DND-41 (cell line): ENCODE results near the gene PNMA6F.

Source experiments
- ATAC-seq: fragments of 200-7000 bp; cut with Tn5 transposase; 3 replicates; pipeline ENCODE4 v1.9.1; 2021; ENCODE audit warnings: low read depth; ENCODE audit not compliant: insufficient read depth
- DNase-seq: peaks from one replicate; pipeline ENCODE4 v3.0.0-alpha.2; 2020
- H2AFZ ChIP-seq: 2 replicates; pipeline ENCODE4 v1.6.0; 2012; ENCODE audit warnings: low read depth, low read length
- H3K27ac ChIP-seq: 2 replicates; pipeline ENCODE4 v1.5.1; 2012; ENCODE audit warnings: low read length, inconsistent platforms
- H3K27me3 ChIP-seq: fragments of 200-600 bp; sonication (generic); 2 replicates; pipeline ENCODE4 v1.6.0; 2012; ENCODE audit warnings: low read length, mild to moderate bottlenecking, inconsistent platforms; ENCODE audit not compliant: insufficient read depth, poor library complexity
- H3K36me3 ChIP-seq: 2 replicates; pipeline ENCODE4 v1.5.1; 2012; ENCODE audit warnings: low read length, inconsistent platforms; ENCODE audit not compliant: insufficient read depth
- H3K4me1 ChIP-seq: 2 replicates; pipeline ENCODE4 v1.5.1; 2012; ENCODE audit warnings: mild to moderate bottlenecking, low read length; ENCODE audit not compliant: insufficient read depth
- H3K4me2 ChIP-seq: 2 replicates; pipeline ENCODE4 v1.6.0; 2012; ENCODE audit warnings: mild to moderate bottlenecking, moderate library complexity, low read length, inconsistent platforms; ENCODE audit not compliant: insufficient read depth
- H3K4me3 ChIP-seq, 2 experiments: fragments of 200-600 bp in 1 of 2; shearing (Covaris generic) in 1 of 2; 2 replicates each; pipeline ENCODE4 v1.5.1; 2012 to 2016; ENCODE audit warnings: inconsistent platforms in 2 of 2, low read length in 2 of 2, mild to moderate bottlenecking in 2 of 2, low read depth in 1 of 2, moderate library complexity in 1 of 2
- H3K79me2 ChIP-seq: 2 replicates; pipeline ENCODE4 v1.6.0; 2012; ENCODE audit warnings: low read length, inconsistent platforms; ENCODE audit not compliant: insufficient read depth
- H3K9ac ChIP-seq: 2 replicates; pipeline ENCODE4 v1.6.0; 2012; ENCODE audit warnings: low read depth, mild to moderate bottlenecking, inconsistent platforms, low read length, moderate library complexity
- H3K9me3 ChIP-seq: 2 replicates; pipeline ENCODE4 v1.5.1; 2012; ENCODE audit warnings: low read length, moderate library complexity, mild to moderate bottlenecking, inconsistent platforms; ENCODE audit not compliant: insufficient read depth, severe bottlenecking
- H4K20me1 ChIP-seq: 2 replicates; pipeline ENCODE4 v1.6.0; 2012; ENCODE audit warnings: low read length; ENCODE audit not compliant: insufficient read depth
- EZH2 ChIP-seq: IDR thresholded peaks from 3 replicates; pipeline ENCODE4 v1.6.1; 2012; ENCODE audit warnings: borderline replicate concordance, low read depth, mild to moderate bottlenecking, moderate library complexity, low read length, inconsistent platforms; ENCODE audit not compliant: severe bottlenecking
- TF ChIP-seq, protein P1 (sequence below): IDR thresholded peaks from 2 replicates; pipeline ENCODE4 v1.5.1; 2012; ENCODE audit warnings: borderline replicate concordance, low read length, moderate library complexity, mild to moderate bottlenecking; ENCODE audit not compliant: poor library complexity, severe bottlenecking; ENCODE audit errors: extremely low read depth

Gene PNMA6F

DNA sequence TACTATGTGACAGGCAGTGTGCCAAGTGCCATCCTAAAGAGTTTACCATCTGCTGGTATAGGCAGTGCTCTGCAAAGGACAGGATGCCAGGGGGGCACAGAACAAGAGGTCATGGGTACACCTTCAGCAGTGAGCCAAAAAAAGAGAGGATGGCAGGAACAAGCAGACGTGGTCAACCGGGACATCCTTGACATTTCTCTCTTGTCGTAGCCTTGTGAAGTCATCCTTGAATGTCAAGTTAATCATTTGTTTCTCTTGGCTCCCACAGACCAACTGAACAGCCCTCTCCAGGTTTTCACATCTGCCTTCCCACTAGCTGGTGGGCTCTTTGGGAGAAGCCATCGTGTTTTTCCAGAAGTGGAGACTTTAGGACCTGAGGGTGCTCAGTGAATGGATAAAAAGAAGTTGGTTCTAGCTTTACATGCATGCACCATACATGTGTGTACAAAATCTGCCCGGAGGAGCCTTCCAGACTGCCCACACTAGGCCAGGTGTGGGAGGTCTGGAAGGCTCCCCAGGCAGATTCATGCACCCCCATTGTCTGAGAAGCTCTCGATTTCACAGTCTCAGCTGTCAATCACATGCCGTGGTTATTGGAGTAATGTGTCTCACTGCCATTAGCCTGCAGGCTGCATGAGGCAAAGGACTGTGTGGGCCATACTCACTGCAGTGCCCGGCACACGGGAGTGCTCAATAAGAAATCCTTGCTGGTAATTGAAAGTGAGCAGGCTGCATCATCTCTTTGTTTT lies 16.4 kb downstream of the PNMA6F start:
- no peaks in the 10 kb centered on the region for H3K9me3 ChIP-seq
- no peak overlapping the region for H3K27ac ChIP-seq
- no peak overlapping the region for H2AFZ ChIP-seq
- H3K27me3 ChIP-seq, result peaks cover 3% of the 10 kb centered on the region
- H3K36me3 ChIP-seq, result no peaks in the 10 kb centered on the region
- no peak for TF ChIP-seq EZH2
- TF ChIP-seq, protein P1, sequence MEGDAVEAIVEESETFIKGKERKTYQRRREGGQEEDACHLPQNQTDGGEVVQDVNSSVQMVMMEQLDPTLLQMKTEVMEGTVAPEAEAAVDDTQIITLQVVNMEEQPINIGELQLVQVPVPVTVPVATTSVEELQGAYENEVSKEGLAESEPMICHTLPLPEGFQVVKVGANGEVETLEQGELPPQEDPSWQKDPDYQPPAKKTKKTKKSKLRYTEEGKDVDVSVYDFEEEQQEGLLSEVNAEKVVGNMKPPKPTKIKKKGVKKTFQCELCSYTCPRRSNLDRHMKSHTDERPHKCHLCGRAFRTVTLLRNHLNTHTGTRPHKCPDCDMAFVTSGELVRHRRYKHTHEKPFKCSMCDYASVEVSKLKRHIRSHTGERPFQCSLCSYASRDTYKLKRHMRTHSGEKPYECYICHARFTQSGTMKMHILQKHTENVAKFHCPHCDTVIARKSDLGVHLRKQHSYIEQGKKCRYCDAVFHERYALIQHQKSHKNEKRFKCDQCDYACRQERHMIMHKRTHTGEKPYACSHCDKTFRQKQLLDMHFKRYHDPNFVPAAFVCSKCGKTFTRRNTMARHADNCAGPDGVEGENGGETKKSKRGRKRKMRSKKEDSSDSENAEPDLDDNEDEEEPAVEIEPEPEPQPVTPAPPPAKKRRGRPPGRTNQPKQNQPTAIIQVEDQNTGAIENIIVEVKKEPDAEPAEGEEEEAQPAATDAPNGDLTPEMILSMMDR, result no peak
- no peaks in the 10 kb centered on the region for H4K20me1 ChIP-seq
- DNase-seq, result no peak
- no peak for ATAC-seq
- no peaks in the 10 kb centered on the region for H3K4me1 ChIP-seq
- no peaks in the 10 kb centered on the region for H3K79me2 ChIP-seq
- no peak overlapping the region for H3K4me3 ChIP-seq
- no peak overlapping the region for H3K9ac ChIP-seq
- no peak overlapping the region for H3K4me2 ChIP-seq

DNA sequence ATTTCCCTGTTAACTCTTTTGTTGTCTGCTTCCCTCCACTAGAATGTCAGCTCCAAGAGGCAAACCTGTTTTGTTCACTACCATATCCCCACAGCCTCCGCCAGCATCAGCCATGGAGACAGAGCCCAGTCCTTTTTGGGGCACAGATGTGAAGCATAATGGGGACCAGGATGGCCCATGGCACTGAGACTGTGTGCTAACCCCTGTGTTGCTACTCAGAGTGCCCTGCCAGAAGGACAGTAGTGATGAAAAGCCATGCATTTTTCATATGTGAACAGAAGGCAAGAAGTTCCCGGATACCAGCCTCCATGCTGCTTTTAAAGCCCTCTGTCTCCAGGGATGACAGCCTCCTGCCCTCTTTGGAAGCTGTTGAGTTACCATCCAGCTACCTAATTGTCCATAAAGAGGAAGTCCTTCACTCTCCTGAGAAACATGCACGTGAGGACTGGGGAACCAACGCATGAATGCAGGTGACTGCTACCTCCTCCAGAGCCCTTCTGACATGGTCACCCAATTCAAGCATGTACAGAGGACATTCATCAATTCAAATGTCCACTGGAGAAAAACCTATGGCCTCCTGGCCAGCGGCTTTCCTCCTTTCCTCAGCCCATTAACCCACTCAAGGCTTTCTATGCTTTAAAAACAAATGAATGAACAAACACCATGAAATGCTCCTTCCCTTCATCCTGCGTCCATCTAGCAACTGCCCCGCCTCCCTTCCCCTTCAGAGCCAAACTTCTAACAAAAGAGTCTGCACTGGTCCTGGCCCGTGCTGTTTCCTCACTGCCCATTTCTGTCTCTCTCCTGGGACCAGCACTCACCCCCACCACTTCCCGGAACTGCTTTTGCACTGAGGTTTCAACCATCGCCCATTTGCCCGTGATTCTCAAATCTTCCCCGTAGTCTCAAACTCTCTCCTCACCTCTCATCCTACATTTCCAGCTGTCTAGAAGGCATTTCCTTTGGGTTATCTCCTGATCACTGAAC lies 18.0 kb downstream of the PNMA6F start:
- no peak overlapping the region for H2AFZ ChIP-seq
- no peaks in the 10 kb centered on the region for H3K36me3 ChIP-seq
- DNase-seq (no peak), ATAC-seq (no peak)
- H3K27ac ChIP-seq, result no peak overlapping the region
- no peaks in the 10 kb centered on the region for H3K9me3 ChIP-seq
- no peaks in the 10 kb centered on the region for H3K27me3 ChIP-seq
- H3K4me1 ChIP-seq, result no peaks in the 10 kb centered on the region
- no peak overlapping the region for H3K9ac ChIP-seq
- H3K4me2 ChIP-seq, result no peak overlapping the region
- no peak for TF ChIP-seq EZH2
- TF ChIP-seq, protein P1, result no peak
- no peaks in the 10 kb centered on the region for H4K20me1 ChIP-seq
- no peaks in the 10 kb centered on the region for H3K79me2 ChIP-seq
- no peak overlapping the region for H3K4me3 ChIP-seq

DNA sequence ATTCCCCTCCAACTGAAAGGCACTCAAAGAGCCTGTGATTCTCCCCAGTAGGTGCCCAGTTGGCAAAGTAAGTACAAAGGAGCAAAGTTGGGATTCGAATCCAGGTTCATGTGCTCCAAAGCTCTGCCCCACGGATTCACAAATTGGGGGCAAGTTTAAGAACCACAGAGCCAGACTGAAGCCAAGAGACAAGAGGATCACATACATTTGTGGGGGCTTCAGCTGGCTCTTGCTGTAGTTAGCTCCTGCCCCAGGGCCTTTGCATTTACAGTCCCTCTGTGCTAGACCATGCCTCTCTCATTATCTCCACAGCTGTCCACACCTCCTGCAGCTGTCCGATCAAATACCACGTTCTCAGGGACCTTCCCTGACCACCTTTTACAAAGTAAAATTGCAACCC lies 18.8 kb downstream of the PNMA6F start:
- no peaks in the 10 kb centered on the region for H3K4me1 ChIP-seq
- ATAC-seq (no peak), DNase-seq (no peak)
- no peaks in the 10 kb centered on the region for H3K27me3 ChIP-seq
- no peaks in the 10 kb centered on the region for H3K79me2 ChIP-seq
- no peaks in the 10 kb centered on the region for H4K20me1 ChIP-seq
- no peaks in the 10 kb centered on the region for H3K9me3 ChIP-seq
- no peak overlapping the region for H2AFZ ChIP-seq
- H3K36me3 ChIP-seq, result no peaks in the 10 kb centered on the region
- TF ChIP-seq, protein P1, result no peak
- no peak for TF ChIP-seq EZH2
- H3K4me2 ChIP-seq, result no peak overlapping the region
- H3K27ac ChIP-seq, result no peak overlapping the region
- no peak overlapping the region for H3K9ac ChIP-seq
- H3K4me3 ChIP-seq, result no peak overlapping the region
